Esophagus muscularis mucosa (tissue), 4 donors: Measurements from ENCODE around the gene CDH26. TPM values are rescaled to one million over a fixed set of nuclear protein-coding genes. Genes with fewer than 3 reads are reported as not detected.

Source experiments
- DNase-seq: peaks from one replicate; pipeline ENCODE4 v3.0.0-alpha.2; 2017; ENCODE audit errors: extremely low spot score
- H3K27ac ChIP-seq, 4 donors: fragments of 200-600 bp; sonication (generic); replicated peaks in 1 of 4; 1 replicate in 3 of 4; 2 replicates in 1 of 4; pipeline ENCODE4 v1.5.1; 2016 to 2019; ENCODE audit warnings: mild to moderate bottlenecking in 1 of 4
- H3K27me3 ChIP-seq, 4 donors: fragments of 200-600 bp; sonication (generic); one replicate each; pipeline versions ENCODE4 v1.5.1 to v1.6.0; 2016 to 2019
- H3K36me3 ChIP-seq, 4 donors: fragments of 200-600 bp; sonication (generic); one replicate each; pipeline ENCODE4 v1.5.1; 2016 to 2019
- H3K4me1 ChIP-seq, 4 donors: fragments of 200-600 bp; sonication (generic); one replicate each; pipeline ENCODE4 v1.5.1; 2016 to 2019
- H3K4me3 ChIP-seq, 4 donors: fragments of 200-600 bp; sonication (generic); 1 replicate in 2 of 4; 2 replicates in 2 of 4; pipeline ENCODE4 v1.5.1; 2016 to 2019; ENCODE audit warnings: mild to moderate bottlenecking in 4 of 4, moderate library complexity in 1 of 4
- H3K9me3 ChIP-seq, 4 donors: fragments of 200-600 bp; sonication (generic); 1 replicate in 3 of 4; 2 replicates in 1 of 4; pipeline ENCODE4 v1.5.1; 2016 to 2019
- CTCF ChIP-seq, 3 experiments: fragments of 200-600 bp in 2 of 3; fragments of 450-650 bp in 1 of 3; sonication (generic) in 2 of 3; IDR thresholded peaks; one replicate each; pipeline ENCODE4 v1.5.1; 2017 to 2019; ENCODE audit warnings: antibody characterized with exemption in 3 of 3, mild to moderate bottlenecking in 2 of 3, moderate library complexity in 1 of 3
- EP300 ChIP-seq: sonication (generic); formaldehyde crosslinking; IDR thresholded peaks from one replicate; pipeline ENCODE4 v1.6.1; 2017; ENCODE audit warnings: antibody characterized with exemption
- POLR2A ChIP-seq: fragments of 450-650 bp; IDR thresholded peaks from one replicate; pipeline ENCODE4 v1.6.1; 2017; ENCODE audit warnings: antibody characterized with exemption, moderate library complexity, mild to moderate bottlenecking, low read depth
- POLR2AphosphoS5 ChIP-seq, 2 donors: sonication (generic); formaldehyde crosslinking; IDR thresholded peaks; one replicate each; pipeline ENCODE4 v1.6.1; 2017; ENCODE audit warnings: antibody characterized with exemption in 2 of 2
- WGBS: methylation state at CpG from one replicate; pipeline ENCODE4 v1.1.5; 2018; 5-methylcytosine and 5-hydroxymethylcytosine counted together
- intact Hi-C: fragments of 100-400 bp; cut with DNase I; formaldehyde crosslinking; loops from one replicate; pipeline ENCODE4 v1.15.1; 2023
- total RNA-seq, 4 donors: library from RNA; depleted of rRNA; stranded (reverse); fragments of >200 nt; gene quantifications; one replicate each; pipeline versions ENCODE4 v1.1.0 to v1.2.1, GENCODE V29; 2016

The CDH26 gene
- total RNA-seq, 4 donors from 2014 or later, result 0.39 to 1.3 (median 0.82) TPM

- H3K9me3 ChIP-seq, result no peaks in the 10 kb centered on the region
- no peaks in the 10 kb centered on the region for H3K27me3 ChIP-seq
- no peaks in the 10 kb centered on the region for H3K36me3 ChIP-seq
- DNase-seq, result peak; percentile 85
- H3K27ac ChIP-seq, result no peak overlapping the region
- WGBS, result 93% methylated on average over 4 of the region's 4 CpGs
- peaks cover 0 to 5% (median 0%) of the 10 kb centered on the region in 4 donors for H3K4me1 ChIP-seq
- intact Hi-C loops, result no loop called here
- H3K4me3 ChIP-seq, result no peak overlapping the region
- TF ChIP-seq EP300 (no peak), POLR2AphosphoS5 (IDR thresholded peaks at IDR 0.05) (no peak), POLR2A (no peak), CTCF (IDR thresholded peaks at IDR 0.05) (no peak)
Measured at GRCh38 chr20:60003776-60004175, 45.6 kb downstream of the CDH26 start.

DNA sequence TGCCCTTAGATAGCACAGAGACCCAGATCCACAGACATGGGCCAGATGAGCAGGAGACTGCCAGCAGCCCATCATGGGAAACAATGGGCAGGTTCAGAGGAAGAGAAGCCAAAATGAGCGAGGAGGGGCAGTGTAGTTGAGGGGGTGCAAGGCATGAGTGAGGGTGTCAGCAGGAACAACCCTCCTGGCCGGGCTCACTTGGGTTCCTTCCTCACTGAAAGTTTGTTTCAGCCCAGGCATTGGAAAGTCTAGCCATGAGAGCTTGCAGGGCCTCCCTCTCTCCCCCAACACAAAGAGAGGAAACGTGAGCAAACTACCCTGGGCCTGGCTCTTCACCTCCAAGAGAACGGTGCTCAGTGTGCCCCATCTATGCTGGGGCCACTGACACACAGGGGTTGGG lies 48.0 kb downstream of the CDH26 start:
- intact Hi-C loops, result no loop called here
- 96% methylated on average over 4 of the region's 4 CpGs for WGBS

DNA sequence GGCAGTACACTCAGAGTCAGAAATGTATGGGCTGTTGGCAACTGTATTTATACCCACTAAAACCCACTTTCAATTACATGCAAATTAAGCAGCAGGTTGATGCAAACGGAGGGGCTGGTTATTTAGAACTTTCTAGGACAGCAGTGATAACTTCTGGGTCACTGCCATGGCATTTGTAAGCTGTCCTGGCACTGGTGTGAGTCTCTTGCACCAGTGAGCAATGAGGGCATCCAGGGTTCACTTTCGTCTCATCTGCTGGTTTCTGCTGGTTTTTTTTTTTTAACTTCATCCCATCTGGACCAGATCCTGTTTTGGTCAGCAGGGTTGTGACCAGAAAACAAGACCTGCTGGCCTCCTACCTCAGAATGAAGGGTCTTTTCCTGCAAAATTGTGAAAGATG lies 49.2 kb downstream of the CDH26 start:
- H3K4me3 ChIP-seq, result no peak overlapping the region
- TF ChIP-seq POLR2A (no peak), CTCF (IDR thresholded peaks at IDR 0.05) (no peak), EP300 (no peak), POLR2AphosphoS5 (IDR thresholded peaks at IDR 0.05) (no peak)
- no peak overlapping the region for H3K27ac ChIP-seq
- H3K9me3 ChIP-seq, result no peaks in the 10 kb centered on the region
- DNase-seq, result no peak
- no peaks in the 10 kb centered on the region for H3K27me3 ChIP-seq
- intact Hi-C loops, result no loop called here
- no peaks in the 10 kb centered on the region for H3K36me3 ChIP-seq
- peaks cover 0 to 5% (median 0%) of the 10 kb centered on the region in 4 donors for H3K4me1 ChIP-seq
- 51% methylated on average over 2 of the region's 2 CpGs for WGBS

More for the DNA sequence above, 48.0 kb downstream of the CDH26 start:
- TF ChIP-seq POLR2A (no peak), EP300 (no peak), CTCF (IDR thresholded peaks at IDR 0.05) (no peak), POLR2AphosphoS5 (IDR thresholded peaks at IDR 0.05) (no peak)
- no peak overlapping the region for H3K4me3 ChIP-seq
- H3K4me1 ChIP-seq, result peaks cover 0 to 5% (median 0%) of the 10 kb centered on the region in 4 donors
- H3K9me3 ChIP-seq, result no peaks in the 10 kb centered on the region
- H3K36me3 ChIP-seq, result no peaks in the 10 kb centered on the region
- DNase-seq, result peak; percentile 87
- H3K27ac ChIP-seq, result no peak overlapping the region
- H3K27me3 ChIP-seq, result no peaks in the 10 kb centered on the region

DNA sequence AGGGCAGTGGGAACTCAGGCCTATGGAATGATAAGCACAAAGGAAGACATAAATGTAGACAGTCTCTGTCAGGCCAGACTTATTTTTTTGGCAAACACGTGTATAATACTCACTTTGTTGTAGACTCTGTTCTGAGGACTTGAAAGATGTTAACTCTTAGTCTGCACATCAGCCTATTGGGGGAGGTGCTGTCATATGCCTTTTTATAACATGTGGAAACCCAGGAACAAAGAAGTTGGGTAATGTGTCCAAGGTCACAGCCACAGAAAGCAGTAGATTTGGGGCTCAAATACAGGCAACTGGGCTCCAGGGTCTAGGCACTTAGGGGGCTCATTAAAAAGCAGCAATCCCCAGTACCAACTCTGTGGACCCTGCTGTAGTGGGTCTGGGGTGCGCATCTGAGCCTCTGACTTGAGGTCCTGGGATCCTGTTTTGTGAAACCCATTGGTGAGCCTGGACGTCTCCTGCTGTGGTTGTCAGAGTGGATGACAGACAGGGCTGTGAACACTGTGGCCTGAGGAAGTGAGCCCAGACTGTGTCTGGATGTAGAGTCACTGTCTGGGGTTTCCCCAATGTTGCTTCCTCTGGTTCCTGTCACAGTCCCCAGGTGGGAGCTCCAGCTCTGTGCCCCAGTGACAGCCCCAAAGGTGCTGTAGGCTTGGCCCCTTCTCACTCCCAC lies 50.0 kb downstream of the CDH26 start:
- H3K4me3 ChIP-seq, result no peak overlapping the region
- peaks cover 0 to 5% (median 0%) of the 10 kb centered on the region in 4 donors for H3K4me1 ChIP-seq
- TF ChIP-seq POLR2AphosphoS5 (IDR thresholded peaks at IDR 0.05), result no peak
- TF ChIP-seq POLR2A, result no peak
- TF ChIP-seq CTCF (IDR thresholded peaks at IDR 0.05), result no peak
- TF ChIP-seq EP300, result no peak
- DNase-seq, result peak; percentile 89
- intact Hi-C loops, result no loop called here
- no peaks in the 10 kb centered on the region for H3K9me3 ChIP-seq
- H3K27me3 ChIP-seq, result no peaks in the 10 kb centered on the region
- WGBS, result 30% methylated on average over 1 of the region's 3 CpGs
- no peaks in the 10 kb centered on the region for H3K36me3 ChIP-seq
- no peak overlapping the region for H3K27ac ChIP-seq

DNA sequence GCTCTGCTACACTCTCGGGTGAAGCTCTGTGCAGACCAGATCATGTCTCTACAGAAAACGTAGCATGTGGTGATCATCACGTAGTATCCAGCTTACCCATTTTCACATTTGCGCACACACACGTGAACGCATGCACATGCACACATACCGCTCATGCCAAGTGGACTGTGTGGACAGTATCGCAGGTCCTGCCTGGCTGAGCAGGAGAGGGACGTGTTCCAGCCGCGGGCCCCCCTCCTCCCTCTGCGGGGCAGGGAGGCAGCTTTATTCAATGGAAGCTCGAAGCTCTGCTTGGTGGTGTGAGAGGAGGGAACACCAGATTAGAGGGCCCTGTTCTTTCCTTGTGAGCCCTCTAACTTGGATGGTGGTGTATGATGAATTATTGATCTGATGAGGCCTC lies 51.1 kb downstream of the CDH26 start:
- WGBS, result 95% methylated on average over 13 of the region's 13 CpGs
- TF ChIP-seq CTCF (IDR thresholded peaks at IDR 0.05) (no peak), POLR2AphosphoS5 (IDR thresholded peaks at IDR 0.05) (no peak), POLR2A (no peak), EP300 (no peak)
- H3K27ac ChIP-seq, result no peak overlapping the region
- intact Hi-C loops, result no loop called here
- DNase-seq, result peak; percentile 42
- H3K36me3 ChIP-seq, result no peaks in the 10 kb centered on the region
- H3K4me1 ChIP-seq, result peaks cover 0 to 5% (median 0%) of the 10 kb centered on the region in 4 donors
- H3K27me3 ChIP-seq, result no peaks in the 10 kb centered on the region
- H3K4me3 ChIP-seq, result no peak overlapping the region
- no peaks in the 10 kb centered on the region for H3K9me3 ChIP-seq
